Endometrial microvascular endothelial cells (primary cell): ENCODE results near the gene IGSF9B. TPM values are rescaled to one million over a fixed set of nuclear protein-coding genes. Genes with fewer than 3 reads are reported as not detected.

Experiments used
- in situ Hi-C: cut with HindIII; loops from 2 replicates; pipeline ENCODE4 v1.10.0; 2017; ENCODE audit warnings: low sequenced_read_pairs, low pct_unique_long_range_greater_than_20kb; ENCODE audit errors: inconsistent ontology term
- total RNA-seq: library from RNA; depleted of rRNA; stranded (reverse); fragments of >200 nt; gene quantifications from one replicate; pipeline ENCODE4 v1.2.3, GENCODE V29; 2015; ENCODE audit errors: inconsistent ontology term

IGSF9B gene
- total RNA-seq, 1 donor from 2014 or later = not detected

DNA sequence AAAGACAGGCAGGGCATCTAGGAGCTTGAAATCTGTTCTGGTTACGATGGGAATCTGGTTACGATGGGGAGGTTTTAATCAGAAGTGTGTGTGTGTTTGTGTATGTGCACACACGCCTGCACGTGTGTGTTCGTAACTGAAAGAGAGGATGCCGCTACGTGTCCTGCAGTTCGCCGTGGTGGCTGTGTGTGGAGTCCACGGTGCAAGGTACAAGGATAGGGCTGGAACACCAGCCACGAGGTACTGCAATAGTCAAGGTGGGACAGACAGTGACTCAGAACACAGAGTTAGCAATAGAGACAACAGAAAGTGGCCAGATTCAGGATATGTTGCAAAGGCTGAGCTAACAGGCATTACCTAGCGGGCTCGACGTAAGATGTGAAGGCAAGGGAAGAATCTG lies 46.7 kb downstream of the IGSF9B start:
- in situ Hi-C loops = no loop called here

DNA sequence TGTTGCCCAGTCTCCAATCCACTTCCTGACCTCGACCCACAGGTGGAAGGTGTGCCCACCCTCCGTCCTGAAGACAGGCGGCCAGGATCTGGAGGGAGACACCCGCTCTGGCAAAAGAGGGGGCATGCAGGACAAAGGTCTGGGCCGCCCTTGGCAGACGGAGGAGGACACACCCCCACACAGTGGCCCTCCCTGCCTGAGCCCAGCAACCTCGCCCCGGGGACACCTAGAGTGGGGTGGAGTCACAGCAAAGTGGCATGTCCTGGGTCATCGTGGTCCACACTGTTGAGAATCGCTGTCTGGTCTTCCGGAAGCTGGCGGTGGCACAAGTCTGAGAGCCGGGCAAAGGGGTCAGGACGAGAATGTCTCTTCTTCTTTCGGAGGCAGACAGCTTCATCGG lies 47.9 kb downstream of the IGSF9B start:
- in situ Hi-C loops = no loop called here

DNA sequence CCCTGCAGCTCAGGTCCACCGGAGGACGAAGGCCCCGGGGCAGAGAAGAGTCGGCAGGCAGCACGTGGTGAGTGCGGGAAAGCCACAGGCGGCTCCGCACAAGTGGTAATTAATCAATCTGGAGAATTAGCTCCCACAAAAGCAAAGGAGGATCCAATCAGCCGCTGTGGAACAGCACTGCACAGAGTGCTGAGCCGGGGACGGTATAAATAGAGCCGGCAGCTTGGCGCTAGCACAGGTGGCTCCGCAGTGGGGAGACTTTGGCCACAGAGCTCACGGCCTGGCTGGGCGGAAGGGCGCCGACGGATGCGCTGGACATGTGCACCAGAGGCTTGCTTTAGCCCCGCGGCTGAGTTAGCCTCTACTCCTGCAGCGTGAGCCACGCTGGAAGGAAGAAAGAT lies 48.9 kb downstream of the IGSF9B start:
- in situ Hi-C loops = no loop called here

DNA sequence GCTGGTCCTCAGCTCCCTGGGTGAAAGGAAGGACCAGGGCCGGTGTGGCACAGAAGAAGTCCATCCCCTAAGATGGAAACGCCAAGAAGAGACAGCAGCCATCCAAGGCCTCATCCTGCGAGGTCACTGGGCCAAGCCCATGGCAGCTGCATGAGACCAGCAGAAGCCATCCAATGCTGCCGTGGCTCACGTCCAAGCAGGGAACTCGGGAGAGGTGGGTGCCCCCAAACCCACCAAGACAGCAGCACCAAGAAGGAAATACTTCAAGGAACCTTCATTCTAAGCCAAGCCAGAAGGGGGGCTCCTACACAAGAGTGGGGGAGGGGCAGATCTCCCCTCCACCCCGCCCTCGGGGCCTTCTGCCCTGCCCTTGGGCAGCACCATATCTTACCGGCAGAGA lies 49.6 kb downstream of the IGSF9B start:
- in situ Hi-C loops = no loop called here

DNA sequence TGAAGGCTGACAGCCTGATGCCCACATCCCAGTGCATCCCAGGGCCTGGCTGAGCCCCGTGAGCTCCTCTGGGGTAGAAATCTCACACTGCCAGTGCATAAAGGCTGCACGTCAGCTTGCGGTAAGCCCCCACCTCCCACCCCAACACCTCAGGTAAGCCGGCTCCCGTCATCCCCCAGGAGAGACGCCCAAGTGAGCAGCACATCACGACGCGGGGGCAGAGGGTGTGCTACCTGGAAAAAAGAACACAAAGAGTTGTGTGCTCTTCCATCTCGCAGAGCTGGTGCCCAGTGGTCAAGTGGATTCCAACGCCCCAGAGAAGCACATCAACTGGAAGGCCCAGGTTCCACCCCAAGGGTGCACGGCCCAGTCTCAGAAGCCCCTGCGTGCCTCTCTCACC lies 50.0 kb downstream of the IGSF9B start:
- in situ Hi-C loops = no loop called here

DNA sequence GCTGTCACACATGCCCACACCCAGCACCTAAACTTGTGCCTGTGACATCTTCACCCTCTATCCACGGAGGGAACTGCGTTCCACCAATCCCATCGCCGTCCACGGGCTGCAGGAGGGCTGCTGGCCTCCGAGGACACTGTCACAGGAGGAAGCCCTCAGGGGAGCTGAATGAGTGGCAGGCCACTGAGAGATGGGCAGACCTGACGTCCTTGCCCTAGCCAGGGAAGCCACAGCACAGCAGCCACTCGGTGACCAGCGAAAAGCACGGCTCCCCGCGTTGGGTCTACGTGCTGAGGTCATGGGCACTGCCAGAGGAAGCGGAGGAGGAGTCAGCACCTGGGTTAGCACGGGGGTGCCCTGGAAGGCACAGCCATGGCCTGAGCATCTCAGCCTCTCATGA lies 50.5 kb downstream of the IGSF9B start:
- in situ Hi-C loops = no loop called here

DNA sequence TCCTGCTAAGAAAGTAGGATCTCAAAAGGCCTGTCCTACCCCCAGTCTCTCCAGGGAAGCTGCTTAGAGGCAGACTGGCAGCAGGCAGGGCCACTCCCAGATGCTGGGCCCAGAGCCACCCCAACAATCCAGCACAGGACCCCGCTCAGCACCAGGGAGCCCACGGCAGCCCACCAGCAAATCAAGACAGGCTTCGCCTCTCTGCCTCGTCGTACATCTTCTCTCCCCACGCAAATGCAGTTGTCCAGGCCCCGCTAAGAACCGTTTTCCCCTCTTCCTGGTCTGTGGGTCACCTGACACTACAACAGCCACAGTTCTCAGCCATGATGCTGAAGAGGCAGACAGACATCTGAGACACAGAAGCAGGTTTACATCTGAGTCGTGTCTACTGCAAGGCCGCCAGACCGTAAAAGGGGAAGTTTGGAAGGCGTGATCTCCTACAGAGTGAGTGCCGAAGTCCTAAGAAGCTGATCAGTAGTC lies 51.1 kb downstream of the IGSF9B start:
- in situ Hi-C loops = no loop called here

DNA sequence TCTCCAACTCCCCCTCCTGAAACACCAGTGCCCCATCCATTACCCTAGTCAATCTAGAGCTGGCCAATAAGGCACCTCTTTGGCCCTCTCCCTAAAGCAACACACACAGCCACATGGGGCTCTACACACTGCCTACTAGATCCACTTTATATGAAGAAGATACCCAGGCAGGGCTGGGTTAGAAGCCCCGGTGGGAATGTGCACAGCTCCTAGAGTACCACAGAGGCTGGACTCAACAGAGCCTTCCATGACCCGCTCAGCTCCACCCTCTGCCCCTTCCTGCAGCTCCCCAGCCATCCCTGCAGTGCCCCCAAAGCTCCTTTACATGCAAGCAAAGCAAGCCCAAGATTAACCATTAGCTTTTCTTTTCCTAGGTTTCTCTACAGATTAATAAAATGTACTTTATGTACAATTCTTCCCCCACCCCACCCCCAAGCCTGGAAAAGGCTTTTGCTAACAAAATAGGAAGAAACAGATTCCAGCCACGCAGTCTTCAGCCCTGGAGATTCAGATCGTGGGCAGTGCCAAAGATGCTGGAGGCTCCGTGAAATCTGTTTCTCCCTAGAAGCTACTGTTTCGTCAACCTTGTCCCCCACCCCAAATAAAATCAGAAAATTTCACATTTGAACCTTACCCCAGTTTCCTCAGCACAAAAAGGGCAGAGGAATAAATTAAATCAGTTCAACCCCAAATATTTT lies 51.8 kb downstream of the IGSF9B start:
- in situ Hi-C loops = no loop called here

DNA sequence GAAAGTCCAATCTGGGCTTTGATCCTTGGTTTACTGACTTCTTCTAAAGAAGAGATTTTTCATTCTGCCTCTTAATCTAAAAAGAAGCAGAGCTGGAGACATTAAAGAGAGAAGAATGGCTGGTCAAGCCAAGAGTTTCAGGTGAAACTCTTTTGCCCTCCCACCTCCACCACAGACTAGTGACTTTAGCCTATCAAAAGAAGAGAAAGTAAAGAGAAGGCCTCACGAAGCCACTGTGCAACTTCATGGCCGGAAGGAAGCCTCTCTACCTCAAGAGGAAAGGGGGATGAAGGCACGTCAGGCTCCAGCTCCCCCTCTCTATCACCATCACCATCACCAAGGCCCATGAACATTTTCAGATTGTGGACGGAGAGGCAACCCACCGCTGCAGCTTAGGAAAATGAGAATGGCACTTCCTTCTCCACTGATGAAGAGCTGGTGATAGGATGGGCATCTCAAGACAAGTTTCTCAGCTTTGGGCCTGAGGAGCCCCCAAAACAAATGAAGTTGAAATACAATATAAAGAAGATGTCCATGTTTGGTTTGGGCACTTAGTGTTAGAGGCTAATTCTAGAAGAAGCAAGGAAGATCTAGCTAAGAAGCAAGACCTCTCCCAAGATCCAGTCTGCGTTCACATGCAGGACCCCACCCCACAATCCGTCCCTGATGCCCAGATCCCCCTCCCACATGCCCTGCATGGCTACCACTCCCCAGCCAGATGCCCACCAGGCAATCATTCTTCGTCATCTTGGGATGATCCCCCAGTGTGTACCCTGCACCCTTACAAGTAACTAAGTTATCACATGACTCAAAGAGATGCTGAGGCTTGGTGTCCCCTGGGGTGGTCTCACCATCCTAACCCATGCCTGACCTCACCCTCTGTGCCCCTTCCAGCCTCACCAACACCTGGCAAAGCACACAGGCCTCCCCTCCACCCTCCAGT lies 52.6 kb downstream of the IGSF9B start:
- in situ Hi-C loops = no loop called here

DNA sequence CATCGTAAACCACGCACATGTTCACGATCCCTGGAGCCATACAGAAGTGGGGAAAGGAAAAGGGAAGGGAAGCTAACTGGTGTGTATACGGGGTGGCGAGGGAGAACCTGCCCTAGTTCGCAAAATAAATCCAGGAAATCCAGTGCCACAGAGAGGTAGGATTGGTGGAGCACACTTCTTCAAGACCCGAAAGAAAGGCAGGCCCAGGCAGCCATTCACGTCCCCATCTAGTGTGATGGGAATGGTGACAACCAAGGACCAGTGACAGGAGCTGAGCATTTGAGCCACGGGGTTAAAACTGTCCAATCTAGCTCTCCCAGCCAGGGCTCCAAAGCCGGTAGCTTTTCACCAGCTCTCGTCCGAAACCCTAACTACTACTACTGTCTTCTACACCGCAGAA lies 53.7 kb downstream of the IGSF9B start:
- in situ Hi-C loops = no loop called here

DNA sequence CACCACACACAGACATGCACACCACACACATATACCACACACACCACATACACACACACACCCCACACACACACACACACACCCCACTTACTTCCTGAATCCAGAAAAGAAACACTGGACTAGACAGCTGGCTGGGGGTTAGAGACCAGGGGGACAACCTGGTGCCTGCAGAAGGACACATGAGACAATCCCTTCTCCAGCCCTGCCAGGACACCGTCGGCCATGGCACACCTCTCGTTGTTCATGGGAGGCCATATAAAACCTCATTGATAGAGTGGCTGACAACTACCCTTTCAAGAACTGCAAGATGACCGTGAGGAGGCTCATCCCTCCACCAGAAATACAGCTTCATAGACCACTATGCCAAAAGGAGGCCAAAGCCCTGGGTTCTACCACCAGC lies 54.3 kb downstream of the IGSF9B start:
- in situ Hi-C loops = no loop called here

DNA sequence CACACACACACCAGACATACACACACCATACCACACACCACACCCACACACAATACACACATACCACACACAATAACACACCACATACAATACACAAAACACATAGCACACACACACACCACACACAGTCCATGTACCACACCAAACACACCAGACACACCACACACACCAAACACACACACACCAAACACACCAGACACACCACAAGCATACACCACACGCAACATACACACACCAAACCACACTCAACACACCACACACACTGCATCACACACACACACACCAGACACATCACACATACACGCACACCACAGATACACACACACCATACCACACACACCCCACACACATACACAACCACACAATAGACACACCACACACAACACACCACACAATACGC lies 54.8 kb downstream of the IGSF9B start:
- in situ Hi-C loops = no loop called here

DNA sequence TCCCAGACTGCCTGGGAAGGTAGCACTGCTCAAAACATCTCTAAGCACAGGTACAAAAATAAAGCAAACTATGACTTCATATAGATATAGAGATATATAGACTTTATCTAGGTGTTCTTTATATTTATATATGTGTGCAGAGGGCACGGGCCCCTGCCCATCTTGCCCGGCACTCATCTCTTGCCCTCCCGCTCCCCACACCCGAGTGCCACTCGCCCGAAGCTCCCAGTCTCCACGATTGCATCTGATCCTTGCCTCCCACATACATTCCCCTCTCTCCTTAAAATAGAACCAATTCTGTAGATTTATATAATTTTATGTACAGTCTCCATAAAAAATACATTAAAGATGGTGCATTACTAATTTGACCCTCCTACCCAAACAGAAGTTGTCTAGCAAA lies 55.5 kb downstream of the IGSF9B start:
- in situ Hi-C loops = no loop called here

DNA sequence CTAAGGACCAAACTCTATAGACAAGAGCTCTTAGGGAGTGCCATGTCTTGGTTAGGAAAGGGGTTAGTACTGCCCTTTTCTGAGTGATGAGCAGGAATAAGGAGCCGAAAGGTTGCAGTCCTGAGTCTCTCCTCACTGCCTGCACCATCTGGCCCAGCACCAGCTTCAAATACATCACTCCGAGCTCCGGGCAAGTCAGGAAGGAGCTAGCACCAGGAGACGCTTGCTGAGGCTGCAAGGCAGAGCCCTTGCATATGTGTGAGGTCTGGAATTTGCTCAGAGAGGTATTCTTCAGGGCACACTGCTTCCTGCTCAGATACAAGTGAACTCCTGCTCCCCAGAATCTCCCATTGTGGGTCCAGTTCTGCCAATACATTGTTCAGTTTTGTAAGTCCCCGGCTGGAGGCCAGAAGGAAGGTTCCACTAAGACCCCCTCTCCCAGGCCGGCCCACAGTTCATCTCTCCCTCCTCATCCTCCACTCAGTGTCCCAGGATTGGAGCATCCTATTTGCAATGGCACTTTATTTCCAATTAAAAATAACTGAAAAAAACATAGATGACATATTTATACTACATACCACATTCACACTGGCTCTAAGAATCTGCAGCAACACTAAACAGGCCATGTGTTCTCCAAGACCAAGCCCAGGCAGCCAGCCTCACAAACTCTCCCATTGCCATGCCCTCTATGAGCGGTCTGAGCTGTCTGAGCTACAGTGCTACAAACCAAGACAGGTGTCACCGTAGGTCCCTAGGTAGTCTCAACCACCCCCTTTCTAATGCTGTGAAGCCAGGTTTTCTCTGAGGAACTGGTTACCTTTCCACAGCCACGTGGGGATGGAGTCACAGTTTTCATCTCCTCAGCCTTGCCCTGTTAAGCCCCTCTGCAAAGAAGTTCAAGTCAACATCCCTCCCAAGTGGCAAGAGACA lies 56.3 kb downstream of the IGSF9B start:
- in situ Hi-C loops = no loop called here

DNA sequence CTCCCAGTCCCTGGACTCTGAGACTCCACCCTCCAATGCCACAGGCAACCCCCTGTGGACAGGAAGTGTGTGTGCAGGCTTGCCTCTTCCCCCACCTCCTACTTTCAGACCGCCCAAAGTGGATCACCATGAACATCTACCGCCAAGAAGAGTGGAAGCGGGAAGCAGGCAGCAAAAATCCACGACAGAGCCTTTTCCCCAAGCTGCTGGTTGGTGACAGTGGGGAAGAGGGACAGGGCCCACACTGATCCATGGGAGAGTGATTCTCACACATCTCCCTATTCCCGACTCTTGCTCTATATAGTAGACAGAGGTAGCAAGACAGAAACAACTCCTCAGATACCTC lies 58.0 kb downstream of the IGSF9B start:
- in situ Hi-C loops = no loop called here

DNA sequence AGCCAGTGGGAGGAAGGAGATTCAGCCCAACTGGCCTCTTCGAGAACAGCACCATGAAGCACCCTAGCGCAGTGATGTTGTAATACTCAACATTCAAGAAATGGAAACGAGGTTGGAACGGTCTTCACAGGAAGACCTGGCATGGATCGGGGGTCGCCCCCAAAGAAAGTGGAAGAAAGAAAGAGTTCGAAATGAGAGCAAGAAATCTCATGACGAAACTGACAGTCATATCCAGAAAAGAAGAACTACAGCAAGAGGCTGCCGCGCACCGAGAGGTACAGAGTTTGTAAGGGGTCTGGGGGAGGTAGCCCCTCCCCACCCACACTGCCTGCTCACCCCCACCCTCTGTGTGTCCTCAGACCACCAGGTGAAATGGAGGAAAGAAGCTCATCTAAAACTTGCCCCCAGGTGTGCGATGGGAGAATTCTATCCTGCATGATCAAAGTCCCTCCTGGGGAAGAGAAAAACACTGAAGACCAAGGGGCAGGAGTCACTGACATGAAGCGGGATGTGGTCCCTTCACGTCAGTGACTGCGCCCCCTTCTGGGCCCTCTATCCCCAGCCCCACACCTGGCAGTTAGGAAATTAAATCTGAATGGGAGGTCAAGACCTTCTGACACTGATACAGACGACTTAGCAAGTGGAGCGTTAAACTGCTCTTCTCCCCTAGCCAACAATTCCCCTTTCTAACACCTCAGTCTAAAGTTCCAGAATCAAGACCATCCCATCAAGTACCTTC lies 58.6 kb downstream of the IGSF9B start:
- in situ Hi-C loops = no loop called here

DNA sequence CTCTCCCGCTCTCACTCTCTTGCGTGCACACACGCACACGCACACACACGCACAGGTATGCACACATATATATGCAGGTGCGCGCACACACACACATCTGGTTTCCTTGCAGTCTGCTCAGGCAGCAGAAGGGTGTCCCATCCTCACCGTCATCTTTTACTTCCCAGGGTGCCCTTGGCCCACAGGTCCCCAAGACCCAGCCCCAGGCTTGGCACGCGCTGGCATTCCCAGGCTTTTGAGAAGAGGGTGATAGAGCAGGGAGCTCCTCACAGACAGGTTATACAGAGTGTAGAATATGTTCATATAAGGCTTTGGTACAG lies 59.5 kb downstream of the IGSF9B start:
- in situ Hi-C loops = no loop called here

DNA sequence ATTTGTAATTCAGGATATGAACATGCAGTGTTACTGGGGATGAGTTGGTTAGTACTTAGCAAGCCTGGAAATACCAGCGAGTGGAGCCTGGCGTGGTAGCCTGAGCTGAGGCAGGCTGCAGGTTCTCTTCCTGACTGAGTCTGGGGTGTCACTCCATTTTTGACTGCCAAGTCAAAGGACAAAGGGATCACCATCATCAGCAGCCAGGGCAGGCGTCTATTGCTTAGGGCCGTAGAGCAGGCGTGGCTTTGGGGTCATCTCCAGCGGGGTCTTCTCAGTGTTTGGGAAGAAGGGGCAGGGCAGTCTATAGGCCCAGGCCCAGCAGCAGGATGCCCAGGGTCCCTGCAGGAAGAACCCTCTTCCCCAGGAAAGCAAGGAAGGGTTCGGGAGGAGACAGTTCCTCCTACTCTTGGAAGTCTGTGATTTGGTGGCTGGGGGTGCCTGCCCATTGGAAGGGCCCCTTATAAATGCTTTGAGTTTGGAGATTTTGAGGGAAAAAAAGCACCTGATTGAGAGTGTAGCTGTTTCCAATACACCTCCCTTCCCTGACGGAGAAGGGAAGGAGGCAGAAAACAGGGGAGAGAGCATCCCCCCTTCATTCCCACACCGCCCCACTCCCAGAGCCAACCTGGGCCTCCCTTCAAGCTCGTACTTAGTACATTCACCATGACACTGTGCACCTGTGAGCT lies 60.0 kb downstream of the IGSF9B start:
- in situ Hi-C loops = no loop called here
